HG02852 (cell line): Measurements from ENCODE around the gene ACKR4.
"Not testable (repeated sequence)": the region's sequence is repeated elsewhere in the genome, so short reads cannot be mapped to it uniquely, and the experiment has no call there.

ENCODE experiments used
- ATAC-seq: cut with Tn5 transposase; IDR thresholded peaks from one replicate; pipeline ENCODE4 v1.9.1; 2021; ENCODE audit warnings: mild to moderate bottlenecking, moderate library complexity; ENCODE audit not compliant: unreplicated experiment

Gene ACKR4

DNA sequence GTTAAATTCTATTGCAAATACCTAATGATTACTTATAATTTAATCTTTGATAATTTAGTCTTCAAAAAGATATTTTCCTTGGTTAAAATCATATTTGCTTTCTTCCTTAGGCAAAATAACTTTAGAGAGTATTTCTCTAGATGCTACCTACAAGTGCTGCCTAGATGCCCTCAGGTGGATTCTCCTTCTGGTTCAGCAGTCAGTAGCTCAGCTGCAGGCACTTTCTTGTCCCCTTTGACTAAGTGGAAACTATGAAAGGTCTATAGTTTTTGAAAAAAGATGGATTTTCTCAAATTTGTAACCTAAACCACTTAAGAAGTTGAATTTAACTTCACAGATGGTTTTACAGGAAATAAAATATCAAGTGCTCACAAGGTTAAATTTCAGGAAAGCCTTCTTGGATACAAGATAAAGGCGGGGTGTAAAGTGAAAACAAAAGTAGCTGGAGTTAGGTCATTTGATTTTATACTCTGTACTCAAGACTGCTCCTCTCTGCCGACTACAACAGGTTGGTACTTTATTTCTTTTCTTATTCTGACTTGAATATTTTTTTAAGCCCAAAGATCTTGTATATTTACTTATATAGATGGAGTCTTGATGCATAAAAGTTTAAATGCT, at the start of gene ACKR4:
Gene ACKR4 (plus strand): TSS at position 455 of the 618 bp plus-strand sequence. CDS start 3,128 bp downstream, outside the sequence.
- ATAC-seq, result no peak

- ATAC-seq, result no peak
These were observed 47.9 kb upstream of the ACKR4 start for GRCh38 chr3:132549169-132549568.

DNA sequence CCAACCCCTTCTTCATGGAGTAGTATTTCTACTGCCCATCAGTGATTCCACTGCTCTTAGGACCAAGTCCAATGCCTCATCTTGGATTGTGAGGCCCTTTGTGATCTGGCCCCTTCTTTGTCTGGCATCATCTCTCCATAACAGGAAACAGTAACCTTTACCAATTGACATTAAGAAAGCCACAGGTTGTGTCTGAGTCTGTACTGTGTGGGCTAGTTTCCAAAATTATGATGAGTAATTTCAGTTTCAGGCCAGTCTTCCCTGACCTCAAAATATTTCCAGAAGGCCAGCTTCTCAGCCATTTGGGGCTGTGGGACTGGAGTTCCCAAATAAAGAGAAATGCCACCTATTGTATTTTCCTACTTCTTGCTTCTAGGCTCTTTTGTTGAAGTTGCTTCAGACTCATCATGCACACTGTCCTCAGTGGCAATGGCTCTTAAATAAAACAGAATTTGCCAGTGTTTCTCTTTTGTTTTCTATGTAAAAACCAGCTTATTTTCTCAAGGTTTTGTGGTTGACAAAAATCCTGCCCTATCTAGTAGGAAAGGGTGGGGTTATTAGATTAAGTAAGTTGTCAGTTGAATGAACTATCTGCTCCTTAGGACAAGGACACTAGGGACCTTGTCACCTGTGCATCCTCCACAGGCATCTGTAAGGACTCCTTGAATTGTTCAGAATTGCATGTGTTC, 47.0 kb upstream of the ACKR4 start:
- peak; percentile 88 for ATAC-seq

DNA sequence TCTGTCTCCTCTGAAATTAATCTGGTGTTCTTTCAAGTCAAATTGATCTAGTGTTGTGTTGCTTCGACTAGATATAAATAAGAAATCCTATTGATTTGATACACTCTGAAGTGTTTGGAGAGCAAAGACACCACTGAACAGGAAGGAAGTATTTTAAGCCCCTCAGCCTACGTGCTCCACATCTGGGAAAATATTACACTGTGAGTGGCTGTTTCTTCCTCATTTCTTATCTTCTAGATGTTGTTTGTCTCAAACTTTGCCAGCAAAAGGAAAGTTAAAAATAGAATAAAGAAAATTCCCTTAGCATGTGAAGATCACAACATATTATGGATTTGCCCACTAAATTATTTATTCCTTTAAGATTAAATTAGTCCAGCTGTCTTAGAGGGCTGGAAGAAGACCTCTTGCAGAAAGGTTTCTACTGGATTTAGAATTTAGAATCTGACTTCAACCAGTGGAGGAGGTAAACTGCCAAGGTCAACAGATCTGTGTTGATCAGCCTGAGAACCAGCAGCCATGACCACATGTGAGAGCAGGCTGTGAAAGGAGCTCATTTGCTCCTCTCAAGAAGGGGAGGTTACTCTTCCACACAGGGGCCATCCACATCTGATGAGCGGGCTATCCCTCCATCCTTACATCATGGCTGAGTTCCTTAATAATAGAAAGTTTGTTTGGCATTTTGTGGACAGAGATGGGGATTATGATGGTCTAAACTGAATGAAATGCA, 46.3 kb upstream of the ACKR4 start:
- ATAC-seq, result no peak

- ATAC-seq, result no peak
These were observed 43.2 kb upstream of the ACKR4 start for GRCh38 chr3:132553826-132554225.

DNA sequence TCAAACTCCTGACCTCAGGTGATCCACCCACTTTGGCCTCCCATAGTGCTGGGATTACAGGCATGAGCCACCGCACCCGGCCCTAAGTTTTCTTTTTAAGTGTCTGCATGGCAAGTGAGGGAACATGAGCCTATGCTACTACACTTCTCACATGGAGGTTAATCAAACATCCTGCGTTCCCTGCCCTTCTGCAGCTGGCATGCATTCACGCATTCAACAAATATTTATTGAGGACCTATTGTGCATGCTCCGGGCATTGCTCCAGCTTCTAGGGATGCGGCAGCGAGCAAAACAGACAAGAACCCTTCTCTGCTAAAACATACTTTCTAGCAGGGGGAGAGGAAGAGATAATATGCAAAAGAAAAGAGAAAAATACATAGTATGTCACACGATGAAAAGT, 42.6 kb upstream of the ACKR4 start:
- ATAC-seq, result no peak

DNA sequence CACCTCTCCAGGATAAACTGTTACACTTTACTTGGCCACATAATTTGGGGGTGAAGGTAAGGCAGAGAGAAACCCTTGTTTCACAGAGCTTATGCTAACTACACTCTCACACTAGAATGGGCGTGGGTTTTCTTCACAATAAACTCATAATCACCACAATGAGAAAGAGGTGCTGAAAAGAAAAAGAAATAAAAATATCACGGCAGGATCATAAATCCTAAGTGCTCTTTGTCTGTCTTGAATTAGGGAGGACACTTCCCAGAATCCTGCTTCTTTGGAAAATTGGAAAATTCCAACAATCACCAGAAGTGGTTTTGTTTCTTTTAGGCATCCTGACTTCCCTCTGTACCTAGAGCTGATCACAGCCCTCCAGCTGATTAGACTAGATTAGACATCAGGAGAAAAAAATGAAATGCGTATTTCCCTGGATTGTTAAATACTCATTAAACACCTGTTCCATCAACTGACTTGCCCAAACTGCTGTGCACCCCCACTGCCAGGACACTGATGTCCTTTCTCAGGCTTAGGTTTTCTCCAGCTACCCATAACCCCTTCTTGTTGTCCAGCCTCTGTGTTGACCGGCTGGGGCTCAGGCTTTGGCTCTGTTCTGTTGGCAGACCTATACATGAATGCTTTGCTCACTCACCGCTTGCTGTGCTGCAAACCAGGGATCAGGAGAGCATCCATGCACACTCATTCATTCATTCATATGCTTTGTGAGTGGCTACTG, 41.6 kb upstream of the ACKR4 start:
- no peak for ATAC-seq

DNA sequence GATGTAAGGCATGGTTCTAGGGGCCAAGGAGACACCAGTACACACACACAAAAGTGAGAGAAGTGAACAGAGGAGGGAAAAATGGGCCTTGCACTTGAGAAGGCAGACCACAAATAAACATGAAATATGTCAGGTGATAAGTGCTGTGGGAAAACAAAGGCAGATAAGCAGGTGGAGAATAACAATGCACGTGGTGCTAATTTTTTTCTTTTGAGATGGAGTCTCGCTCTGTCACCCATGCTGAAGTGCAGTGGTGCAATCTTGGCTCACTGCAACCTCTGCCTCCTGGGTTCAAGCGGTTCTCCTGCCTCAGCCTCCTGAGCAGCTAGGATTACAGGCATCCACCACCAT, 41.1 kb upstream of the ACKR4 start:
- ATAC-seq, result not testable (repeated sequence)

GRCh38 chr3:132556508-132557159, 40.4 kb upstream of the ACKR4 start:
- ATAC-seq, result no peak

- ATAC-seq, result no peak
These were observed 36.1 kb upstream of the ACKR4 start for GRCh38 chr3:132561003-132561402.

GRCh38 chr3:132563420-132564069, 33.5 kb upstream of the ACKR4 start:
- ATAC-seq, result no peak

GRCh38 chr3:132564070-132564465, 33.0 kb upstream of the ACKR4 start:
- ATAC-seq, result no peak

DNA sequence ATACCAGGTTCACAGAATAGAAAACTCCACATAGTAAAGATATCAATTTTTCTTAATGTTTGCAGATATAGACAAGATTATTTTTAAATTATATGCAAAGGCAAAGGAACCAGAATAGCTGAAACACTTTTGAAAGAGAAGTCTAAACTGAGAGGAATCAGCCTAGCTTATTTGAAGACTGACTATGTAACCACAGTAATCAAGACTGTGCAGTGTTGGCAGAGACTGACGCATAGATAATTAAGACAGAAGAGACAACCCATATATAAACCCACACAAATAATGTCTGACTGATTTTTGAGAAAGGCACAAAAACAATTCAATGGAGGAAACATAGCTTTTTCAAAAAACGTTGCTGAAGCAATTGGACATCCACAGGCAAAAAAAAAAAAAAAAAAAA, 28.6 kb upstream of the ACKR4 start:
- no peak for ATAC-seq

DNA sequence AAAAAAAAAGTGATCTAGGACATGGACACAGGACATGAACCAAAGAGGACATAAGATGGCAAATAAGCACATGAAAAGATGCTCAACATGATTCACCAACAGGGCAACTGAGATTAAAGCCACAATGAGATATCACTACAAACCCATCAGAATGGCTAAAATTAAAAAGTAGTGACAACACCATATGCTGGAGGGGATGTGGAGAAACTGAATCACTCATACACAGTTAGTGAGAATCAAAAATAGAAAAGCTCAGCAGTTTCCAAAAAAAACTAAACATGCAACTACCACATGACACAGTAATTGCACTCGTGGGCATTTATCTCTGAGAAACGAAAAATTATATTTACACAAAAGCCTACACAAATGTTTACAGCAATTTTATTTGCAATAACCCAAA, 27.9 kb upstream of the ACKR4 start:
- ATAC-seq, result no peak

DNA sequence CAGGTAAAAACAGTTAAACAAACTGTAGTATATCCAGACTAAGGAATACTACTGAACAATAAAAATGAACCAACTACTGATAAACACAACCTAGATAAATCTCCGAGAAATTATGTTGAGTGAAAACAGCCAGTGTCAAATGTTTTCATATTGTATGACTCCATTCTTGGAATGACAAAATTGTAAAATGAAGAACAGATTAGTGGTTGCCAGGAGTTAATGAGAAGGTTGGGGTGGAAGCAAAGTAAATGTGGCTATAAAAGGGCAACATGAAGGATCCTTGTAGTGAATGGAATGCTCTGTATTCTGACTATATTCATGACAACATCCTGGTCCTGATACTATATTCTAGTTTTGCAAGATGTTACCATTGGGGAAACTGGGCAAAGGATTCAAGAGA, 27.5 kb upstream of the ACKR4 start:
- no peak for ATAC-seq

DNA sequence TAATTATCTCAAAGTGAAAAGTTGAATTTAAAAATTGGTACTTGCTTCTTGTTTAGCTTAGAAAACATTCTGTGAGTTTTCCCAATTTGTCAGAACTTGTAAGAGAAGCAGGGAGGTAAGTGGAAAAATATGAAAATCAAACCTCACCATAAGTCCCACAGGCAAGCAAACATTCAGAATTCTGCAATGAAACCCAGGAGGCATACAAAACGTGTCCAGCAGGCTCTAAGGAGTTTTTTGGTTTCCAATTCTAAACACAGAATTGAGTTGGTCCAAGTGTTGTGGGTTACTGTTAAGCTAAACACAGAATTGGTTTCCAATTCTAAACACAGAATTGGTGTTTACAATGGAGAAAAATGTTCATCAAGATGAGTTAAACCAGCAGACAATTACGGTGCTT, 27.1 kb upstream of the ACKR4 start:
- no peak for ATAC-seq

DNA sequence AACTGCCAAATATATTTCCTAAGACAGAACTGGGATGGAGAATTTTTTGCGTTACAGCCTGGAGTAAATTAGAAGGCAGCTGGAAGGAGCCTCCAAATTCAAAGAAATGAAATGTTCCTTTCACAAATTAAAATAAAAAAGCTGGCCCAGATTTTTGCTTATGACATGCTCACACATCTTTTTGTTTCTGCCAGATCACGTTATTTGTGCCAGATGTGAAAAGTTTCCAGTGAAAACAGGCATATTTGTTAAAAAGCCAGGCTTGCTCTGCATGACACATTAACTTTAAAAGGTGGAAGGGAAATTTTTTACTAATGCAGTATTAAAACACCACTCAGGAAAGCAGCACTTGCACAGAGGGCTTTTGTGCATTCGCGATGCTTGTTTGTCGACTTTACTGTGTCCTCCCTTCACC, 23.3 kb upstream of the ACKR4 start:
- ATAC-seq, result no peak

GRCh38 chr3:132587401-132587800, 9.7 kb upstream of the ACKR4 start:
- ATAC-seq, result no peak

DNA sequence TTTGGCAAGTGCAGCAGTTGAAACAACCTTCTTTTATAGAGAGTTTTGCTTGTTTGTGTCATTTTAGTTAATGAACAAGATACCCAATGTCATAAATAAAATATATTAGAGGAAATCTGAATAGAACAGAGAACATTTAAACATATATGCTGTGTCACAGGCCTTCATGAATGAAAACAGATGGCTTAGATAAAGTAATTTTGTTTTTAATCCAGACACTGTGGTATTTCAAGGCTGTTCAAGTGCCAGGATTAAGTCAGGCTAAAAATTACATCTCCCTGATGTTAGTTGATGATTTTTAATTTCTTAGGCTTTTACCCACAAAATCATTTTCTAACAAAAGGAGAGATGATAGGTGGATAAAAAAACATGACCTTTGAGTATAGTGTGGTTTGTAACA, 4.9 kb upstream of the ACKR4 start:
- ATAC-seq, result no peak

- ATAC-seq, result no peak
These were observed 3.7 kb upstream of the ACKR4 start for GRCh38 chr3:132593241-132593946.
